Activated T-cell treated with anti-CD3 and anti-CD28 coated beads for 24 hours (primary cell): ENCODE measurements around the gene SART3.
"Not testable (repeated sequence)": the region's sequence is repeated elsewhere in the genome, so short reads cannot be mapped to it uniquely, and the experiment has no call there.

Experiments
- DNase-seq: peaks from one replicate; pipeline ENCODE4 v3.0.0-alpha.2; 2020; ENCODE audit warnings: low read depth

The SART3 gene

DNA sequence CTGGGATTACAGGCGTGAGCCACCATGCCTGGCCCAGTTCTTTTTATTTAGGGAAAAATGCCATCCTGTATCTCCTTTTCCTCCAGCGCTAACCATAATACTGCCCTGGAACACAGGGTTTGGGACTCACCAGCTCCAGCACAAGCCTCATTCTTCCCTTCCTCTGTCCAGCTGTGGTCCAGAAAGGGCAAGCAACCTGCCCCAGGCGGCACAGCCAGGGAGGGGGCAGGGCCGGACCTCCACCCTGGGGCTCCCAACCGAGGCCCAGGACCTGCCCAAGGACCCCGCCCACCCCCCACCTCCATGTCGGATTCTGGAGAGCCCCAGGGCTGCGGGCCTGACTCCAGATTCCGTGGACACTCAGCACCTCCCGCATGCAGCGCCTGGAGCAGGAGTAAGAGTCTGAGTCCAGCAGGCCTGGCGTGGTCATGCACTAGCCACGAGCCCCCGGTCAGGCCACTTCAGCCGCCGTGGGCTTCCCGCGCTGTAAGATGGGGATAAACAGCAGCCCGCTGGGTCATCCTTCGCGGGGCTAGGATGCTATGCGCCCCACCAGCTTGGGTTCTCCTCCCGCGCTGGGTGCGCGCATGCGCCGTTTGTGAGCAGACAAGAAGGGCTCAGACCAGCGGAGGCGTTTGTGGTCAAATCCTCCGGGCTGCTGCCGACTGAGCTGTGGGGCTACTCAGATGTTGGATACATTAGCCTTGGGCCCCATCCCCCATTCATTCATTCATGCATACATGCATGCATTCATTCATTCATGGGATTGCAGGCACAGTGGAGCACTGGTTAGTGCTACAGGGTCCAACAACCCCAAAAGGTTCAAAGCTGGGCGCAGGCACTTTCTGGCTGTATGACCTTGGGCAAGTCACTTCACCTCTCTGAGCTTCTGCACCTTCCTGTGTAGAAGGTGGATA lies 20.6 kb upstream of the SART3 start:
- no peak for DNase-seq

DNA sequence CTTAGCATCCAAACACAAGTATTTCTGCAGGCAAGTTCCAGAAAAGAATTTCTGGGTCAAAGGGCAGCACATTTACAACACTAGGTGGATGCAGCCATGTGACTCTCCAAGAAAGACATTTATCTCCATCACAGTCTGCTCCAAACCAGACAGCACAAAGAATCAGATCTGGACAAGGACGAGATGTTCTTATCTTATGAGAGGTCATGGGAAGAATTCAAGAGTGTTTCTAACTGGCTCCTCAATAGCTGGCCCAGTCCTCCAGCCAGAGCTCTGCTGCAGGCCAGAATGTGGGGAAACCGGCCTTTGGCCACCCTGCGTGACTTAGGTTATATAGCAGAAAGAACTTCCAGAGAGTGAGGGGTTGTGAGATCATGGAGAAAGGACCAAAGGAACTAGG lies 19.6 kb upstream of the SART3 start:
- DNase-seq: no peak

- DNase-seq: no peak
These were observed 17.8 kb upstream of the SART3 start for GRCh38 chr12:108578813-108579212.

GRCh38 chr12:108578264-108578663 lies 17.3 kb upstream of the SART3 start:
- no peak for DNase-seq

DNA sequence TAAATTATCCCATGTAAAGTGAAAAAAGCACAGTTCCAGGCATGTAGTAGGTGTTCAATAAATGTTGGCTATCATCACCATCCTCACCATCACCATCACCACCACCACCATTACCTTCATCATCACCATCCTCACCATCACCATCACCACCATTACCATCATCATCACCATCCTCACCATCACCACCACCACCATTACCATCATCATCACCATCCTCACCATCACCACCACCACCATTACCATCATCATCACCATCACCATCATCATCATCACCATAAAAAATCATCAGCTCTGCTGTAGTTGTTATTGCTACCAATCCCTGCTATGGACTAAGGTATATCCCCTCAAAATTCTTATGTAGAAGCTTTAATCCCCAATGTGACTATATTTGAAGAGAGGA lies 16.5 kb upstream of the SART3 start:
- no peak for DNase-seq

- DNase-seq: no peak
These were observed 15.8 kb upstream of the SART3 start for GRCh38 chr12:108576660-108577234.

- DNase-seq: no peak
These were observed 14.4 kb upstream of the SART3 start for GRCh38 chr12:108575199-108575912.

GRCh38 chr12:108574276-108574675 lies 13.3 kb upstream of the SART3 start:
- not testable (repeated sequence) for DNase-seq

DNA sequence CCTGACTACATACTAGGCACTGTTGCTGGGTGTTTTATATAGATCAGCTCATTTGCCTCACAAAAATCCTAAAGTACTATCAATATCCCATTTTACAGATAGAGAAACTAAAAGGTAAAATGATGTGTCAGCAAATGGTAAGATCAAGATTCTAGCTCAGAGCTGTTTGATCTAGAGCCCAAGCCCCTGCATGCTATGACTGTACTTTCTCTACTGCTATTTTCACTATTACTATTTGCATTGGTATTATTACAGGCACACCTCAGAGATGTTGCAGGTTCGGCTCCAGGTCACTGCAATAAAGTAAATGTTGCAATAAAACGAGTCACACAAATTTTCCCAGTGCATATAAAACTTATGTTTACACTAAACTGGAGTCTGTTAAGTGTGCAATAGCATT lies 12.3 kb upstream of the SART3 start:
- DNase-seq: no peak

- no peak for DNase-seq
These were observed 11.3 kb upstream of the SART3 start for GRCh38 chr12:108572166-108572790.

GRCh38 chr12:108571609-108572165 lies 10.7 kb upstream of the SART3 start:
- no peak for DNase-seq

GRCh38 chr12:108570743-108571608 lies 10.0 kb upstream of the SART3 start:
- no peak for DNase-seq

GRCh38 chr12:108568338-108569154 lies 7.6 kb upstream of the SART3 start:
- DNase-seq: peak; percentile 56

GRCh38 chr12:108567406-108568337 lies 6.7 kb upstream of the SART3 start:
- no peak for DNase-seq

DNA sequence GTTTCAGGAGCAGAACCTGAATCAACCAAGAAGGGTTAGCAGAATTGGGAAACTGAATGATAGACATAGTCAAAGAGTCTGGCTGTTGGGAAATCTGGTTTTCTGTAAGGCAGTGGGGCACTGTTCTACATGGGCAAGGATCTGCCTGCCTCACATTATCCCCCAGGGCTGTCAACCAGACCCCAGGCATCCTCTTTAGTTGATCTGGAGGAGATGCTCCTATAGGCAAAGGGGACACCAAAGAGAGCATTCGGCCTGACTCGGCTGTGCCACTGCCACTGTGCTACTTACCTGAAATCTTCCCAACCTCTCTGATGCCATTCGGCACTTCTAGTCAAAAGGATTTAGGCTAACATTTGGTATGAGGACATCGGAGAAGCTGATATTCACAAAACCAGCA lies 5.5 kb upstream of the SART3 start:
- DNase-seq: no peak

GRCh38 chr12:108565976-108566375 lies 5.0 kb upstream of the SART3 start:
- DNase-seq: peak; percentile 45

DNA sequence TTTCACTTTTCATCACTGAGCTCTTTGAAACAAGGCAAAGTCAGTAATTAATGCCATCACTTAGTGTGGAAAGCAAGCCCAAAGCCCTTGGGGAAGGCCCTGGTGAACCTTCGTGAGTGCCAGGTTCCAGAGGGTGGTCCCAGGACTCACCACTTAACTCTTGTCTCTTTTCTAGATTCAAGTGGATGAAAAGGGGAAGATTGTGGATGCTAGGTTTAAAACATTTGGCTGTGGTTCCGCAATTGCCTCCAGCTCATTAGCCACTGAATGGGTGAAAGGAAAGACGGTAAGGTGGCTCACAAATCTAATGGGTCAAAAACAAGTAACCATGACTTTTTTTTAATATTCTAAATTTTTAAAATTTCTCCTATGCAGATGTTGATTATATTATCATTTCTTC lies 4.2 kb upstream of the SART3 start:
- DNase-seq: no peak

DNA sequence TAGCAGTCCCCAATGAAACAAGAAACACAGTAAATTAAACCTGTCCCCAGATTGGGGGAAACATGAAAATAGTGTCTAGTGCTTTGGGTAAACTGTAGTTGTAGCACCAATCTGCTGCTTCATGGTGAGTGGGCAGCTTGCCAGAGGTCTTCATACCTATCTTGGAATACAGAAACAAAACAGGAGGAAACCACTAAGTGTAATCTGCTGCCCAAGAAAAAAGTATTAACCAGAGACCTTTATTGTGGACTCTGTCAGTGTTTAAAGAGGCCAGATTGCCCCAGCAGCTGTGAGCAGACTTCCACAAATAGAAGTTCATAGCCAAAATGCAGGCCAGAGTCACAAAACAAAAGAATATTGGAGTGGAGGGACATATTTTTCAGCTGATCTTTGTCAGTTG lies 3.8 kb upstream of the SART3 start:
- DNase-seq: no peak

DNA sequence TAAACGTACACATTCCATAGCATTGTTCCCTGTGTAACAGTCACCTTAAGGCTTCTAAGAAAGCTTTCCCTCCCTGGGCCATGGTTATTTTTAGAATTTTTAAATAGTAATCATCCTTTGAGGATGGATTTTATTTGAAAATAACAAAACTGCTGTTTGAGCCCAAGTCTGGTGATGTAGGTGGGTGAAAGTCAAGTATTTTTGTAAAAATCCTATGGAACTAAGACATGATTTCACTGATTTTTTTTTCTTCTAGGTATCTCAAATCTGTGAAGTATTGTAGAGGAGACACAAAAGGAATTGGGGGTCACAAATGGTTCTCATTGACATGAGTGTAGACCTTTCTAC lies 2.8 kb upstream of the SART3 start:
- no peak for DNase-seq
